ENCODE data around the gene KCNMA1.
"Not testable (repeated sequence)": the region's sequence is repeated elsewhere in the genome, so short reads cannot be mapped to it uniquely, and the experiment has no call there.

The KCNMA1 gene

GRCh38 chr10:77604063-77604462 is 33.5 kb downstream of the KCNMA1 start:
- no peak for DNase-seq (ENCODE audit: low read depth)

GRCh38 chr10:77603534-77603927 is 34.1 kb downstream of the KCNMA1 start:
- no peak for DNase-seq (ENCODE audit: low read depth)

GRCh38 chr10:77602913-77603533 is 34.6 kb downstream of the KCNMA1 start:
- DNase-seq (ENCODE audit: low read depth) = no peak

- DNase-seq (ENCODE audit: low read depth) = no peak
Measured at GRCh38 chr10:77602231-77602912, 35.2 kb downstream of the KCNMA1 start.

GRCh38 chr10:77601488-77601887 is 36.1 kb downstream of the KCNMA1 start:
- DNase-seq (ENCODE audit: low read depth) = no peak

- DNase-seq (ENCODE audit: low read depth) = no peak
Measured at GRCh38 chr10:77600640-77601039, 37.0 kb downstream of the KCNMA1 start.

- DNase-seq (ENCODE audit: low read depth) = no peak
Measured at GRCh38 chr10:77599651-77600050, 38.0 kb downstream of the KCNMA1 start.

GRCh38 chr10:77598606-77599005 is 39.0 kb downstream of the KCNMA1 start:
- no peak for DNase-seq (ENCODE audit: low read depth)

GRCh38 chr10:77597560-77597959 is 40.0 kb downstream of the KCNMA1 start:
- DNase-seq (ENCODE audit: low read depth) = no peak

GRCh38 chr10:77594471-77594783 is 43.2 kb downstream of the KCNMA1 start:
- DNase-seq (ENCODE audit: low read depth) = no peak

- DNase-seq (ENCODE audit: low read depth) = no peak
Measured at GRCh38 chr10:77593771-77594470, 43.7 kb downstream of the KCNMA1 start.

GRCh38 chr10:77592946-77593636 is 44.5 kb downstream of the KCNMA1 start:
- DNase-seq (ENCODE audit: low read depth) = no peak

- DNase-seq (ENCODE audit: low read depth) = no peak
Measured at GRCh38 chr10:77592510-77592909, 45.1 kb downstream of the KCNMA1 start.

GRCh38 chr10:77591238-77591880 is 46.2 kb downstream of the KCNMA1 start:
- DNase-seq (ENCODE audit: low read depth) = no peak

GRCh38 chr10:77590344-77591237 is 47.0 kb downstream of the KCNMA1 start:
- no peak for DNase-seq (ENCODE audit: low read depth)

- DNase-seq (ENCODE audit: low read depth) = not testable (repeated sequence)
Measured at GRCh38 chr10:77589703-77590102, 47.9 kb downstream of the KCNMA1 start.

- DNase-seq (ENCODE audit: low read depth) = no peak
Measured at GRCh38 chr10:77588886-77589285, 48.7 kb downstream of the KCNMA1 start.

GRCh38 chr10:77587416-77587790 is 50.2 kb downstream of the KCNMA1 start:
- DNase-seq (ENCODE audit: low read depth) = no peak

GRCh38 chr10:77586719-77587415 is 50.7 kb downstream of the KCNMA1 start:
- DNase-seq (ENCODE audit: low read depth) = no peak

GRCh38 chr10:77584938-77585337 is 52.7 kb downstream of the KCNMA1 start:
- DNase-seq (ENCODE audit: low read depth) = no peak

- DNase-seq (ENCODE audit: low read depth) = no peak
Measured at GRCh38 chr10:77583527-77583926, 54.1 kb downstream of the KCNMA1 start.

Measured in stimulated activated CD8-positive, alpha-beta memory T cell treated with anti-CD3 and anti-CD28 coated beads, Interleukin-12 subunit alpha, Interleukin-12 subunit beta, amount 100 ng/mL, for 1 hour (primary cell).